CD14-positive monocyte (primary cell): Measurements from ENCODE around the gene MEF2D. TPM values are rescaled to one million over a fixed set of nuclear protein-coding genes. Genes with fewer than 3 reads are reported as not detected.

ENCODE experiments used
- DNase-seq, 3 donors: peaks; one replicate each; pipeline ENCODE4 v3.0.0-alpha.2; 2011 to 2022
- H2AFZ ChIP-seq: 2 replicates; pipeline ENCODE4 v1.6.0; 2012; ENCODE audit warnings: mild to moderate bottlenecking, low read depth, low read length, inconsistent platforms; ENCODE audit not compliant: insufficient read depth, poor library complexity, severe bottlenecking
- H3K27ac ChIP-seq, 2 donors: 1 replicate in 1 of 2; 2 replicates in 1 of 2; pipeline ENCODE4 v1.5.1; 2012 to 2013; ENCODE audit warnings: low read length in 2 of 2, control low read depth in 1 of 2, inconsistent platforms in 1 of 2, low read depth in 1 of 2, mild to moderate bottlenecking in 1 of 2
- H3K27me3 ChIP-seq, 2 donors: one replicate each; pipeline versions ENCODE4 v1.6.0 to v1.6.1; 2011 to 2013; ENCODE audit warnings: low read length in 2 of 2; ENCODE audit not compliant: control insufficient read depth in 2 of 2, insufficient read depth in 2 of 2
- H3K36me3 ChIP-seq, 2 donors: replicated peaks in 1 of 2; 1 replicate in 1 of 2; 2 replicates in 1 of 2; pipeline versions ENCODE4 v1.5.1 to v1.6.1; 2012 to 2013; ENCODE audit warnings: low read length in 2 of 2, control low read depth in 1 of 2, inconsistent platforms in 1 of 2, mild to moderate bottlenecking in 1 of 2; ENCODE audit not compliant: insufficient read depth in 2 of 2, control insufficient read depth in 1 of 2
- H3K4me1 ChIP-seq, 2 donors: 1 replicate in 1 of 2; 2 replicates in 1 of 2; pipeline versions ENCODE4 v1.5.1 to v1.6.1; 2012 to 2013; ENCODE audit warnings: low read length in 2 of 2, control low read depth in 1 of 2, inconsistent platforms in 1 of 2, mild to moderate bottlenecking in 1 of 2, moderate library complexity in 1 of 2; ENCODE audit not compliant: insufficient read depth in 2 of 2, control insufficient read depth in 1 of 2
- H3K4me2 ChIP-seq: replicated peaks from 2 replicates; pipeline ENCODE3; 2012; ENCODE audit warnings: low read length, moderate library complexity, mild to moderate bottlenecking; ENCODE audit not compliant: poor library complexity, severe bottlenecking; ENCODE audit errors: extremely low read depth
- H3K4me3 ChIP-seq, 3 experiments: fragments of 200-600 bp in 1 of 3; sonication (generic) in 1 of 3; replicated peaks in 1 of 3; 1 replicate in 2 of 3; 2 replicates in 1 of 3; pipeline ENCODE4 v1.5.1; 2011 to 2013; ENCODE audit warnings: low read length in 3 of 3, mild to moderate bottlenecking in 3 of 3, control low read depth in 2 of 3, low read depth in 2 of 3, inconsistent platforms in 1 of 3, moderate library complexity in 1 of 3
- H3K79me2 ChIP-seq: 2 replicates; pipeline ENCODE4 v1.6.0; 2012; ENCODE audit warnings: mild to moderate bottlenecking, control low read depth, inconsistent platforms, low read length, moderate library complexity; ENCODE audit not compliant: insufficient read depth
- H3K9ac ChIP-seq: 2 replicates; pipeline ENCODE4 v1.6.0; 2017; ENCODE audit warnings: low read length, mild to moderate bottlenecking; ENCODE audit not compliant: insufficient read depth, poor library complexity, severe bottlenecking
- H3K9me3 ChIP-seq, 2 donors: replicated peaks in 1 of 2; 1 replicate in 1 of 2; 2 replicates in 1 of 2; pipeline versions ENCODE4 v1.5.1 to v1.6.1; 2012 to 2013; ENCODE audit warnings: low read length in 2 of 2, control low read depth in 1 of 2; ENCODE audit not compliant: control insufficient read depth in 1 of 2, insufficient read depth in 1 of 2
- H4K20me1 ChIP-seq: 2 replicates; pipeline ENCODE4 v1.6.0; 2012; ENCODE audit warnings: mild to moderate bottlenecking, low read length, control low read depth, moderate library complexity; ENCODE audit not compliant: insufficient read depth
- H3K27ac Mint-ChIP-seq, 7 donors: one replicate each; pipeline ENCODE4 v1.8.0; 2020; ENCODE audit warnings: mild to moderate bottlenecking in 7 of 7, mixed read lengths in 7 of 7, moderate library complexity in 6 of 7, inconsistent platforms in 2 of 7
- H3K27me3 Mint-ChIP-seq, 3 donors: one replicate each; pipeline ENCODE4 v1.8.0; 2021 to 2022; ENCODE audit warnings: low read depth in 3 of 3, mild to moderate bottlenecking in 3 of 3, mixed read lengths in 3 of 3, moderate library complexity in 3 of 3, inconsistent platforms in 1 of 3
- H3K36me3 Mint-ChIP-seq, 2 donors: one replicate each; pipeline ENCODE4 v1.8.0; 2020; ENCODE audit warnings: mixed read lengths in 2 of 2, inconsistent platforms in 1 of 2, mild to moderate bottlenecking in 1 of 2
- H3K4me1 Mint-ChIP-seq: one replicate; pipeline ENCODE4 v1.8.0; 2020; ENCODE audit warnings: mild to moderate bottlenecking, mixed read lengths
- H3K4me3 Mint-ChIP-seq, 2 donors: one replicate each; pipeline ENCODE4 v1.8.0; 2020; ENCODE audit warnings: mild to moderate bottlenecking in 2 of 2, mixed read lengths in 2 of 2, moderate library complexity in 1 of 2
- H3K9me3 Mint-ChIP-seq, 7 donors: one replicate each; pipeline ENCODE4 v1.8.0; 2020 to 2022; ENCODE audit warnings: mixed read lengths in 7 of 7, mild to moderate bottlenecking in 6 of 7, moderate library complexity in 6 of 7, inconsistent platforms in 2 of 7
- WGBS: methylation state at CpG from one replicate; pipeline ENCODE4 v1.1.5; 2013; ENCODE audit warnings: missing lambda C conversion rate; ENCODE audit not compliant: insufficient coverage; 5-methylcytosine and 5-hydroxymethylcytosine counted together
- intact Hi-C, 2 donors: fragments of 100-400 bp; cut with micrococcal nuclease; formaldehyde crosslinking; loops; one replicate each; pipeline versions ENCODE4 v1.15.0 to v1.15.1; 2023
- polyA plus RNA-seq, 3 donors: library from polyadenylated mRNA; depleted of rRNA in 1 of 3; unstranded in 2 of 3; stranded (reverse) in 1 of 3; fragments of 300-500 nt in 2 of 3; fragments of >200 nt in 1 of 3; fragmentation: Illumina TruSeq in 2 of 3; gene quantifications; 1 replicate in 2 of 3; 2 replicates in 1 of 3; pipeline ENCODE4 v1.2.3, GENCODE V29; 2012 to 2021
- TF ChIP-seq, protein P1 (sequence below): fragments of 200-600 bp; IDR thresholded peaks from one replicate; pipeline ENCODE4 v1.8.0; 2022; ENCODE audit warnings: antibody characterized with exemption, mild to moderate bottlenecking

The MEF2D gene
- polyA plus RNA-seq, 3 donors, result 4.5 to 66.4 (median 8.0) TPM

DNA sequence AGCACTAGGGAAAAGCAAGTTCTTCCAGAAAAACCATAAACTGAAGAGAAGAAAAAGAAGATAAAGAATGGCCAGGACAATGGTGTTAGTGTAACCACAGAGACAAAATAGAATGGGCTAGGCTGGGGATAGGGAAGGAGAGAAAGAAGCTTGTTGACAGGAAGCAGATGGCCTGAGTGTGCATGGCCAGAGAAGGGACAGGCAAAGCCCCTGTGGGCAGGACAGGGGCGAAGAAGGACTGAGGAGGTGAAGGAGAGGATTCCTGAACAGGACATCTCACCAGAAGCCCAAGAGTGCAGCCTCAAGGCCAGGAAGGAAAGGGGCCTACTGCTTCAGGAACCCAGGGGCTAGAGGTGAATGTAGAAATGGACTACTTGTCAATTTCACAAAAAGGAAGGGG is 42.5 kb upstream of the MEF2D start:
- H3K27me3 Mint-ChIP-seq, result peaks cover 0 to 4% (median 0%) of the 10 kb centered on the region in 3 donors
- no peak for DNase-seq
- WGBS, result 0% methylated on average over 1 of the region's 1 CpG
- H3K4me1 Mint-ChIP-seq, result peaks cover 17% of the 10 kb centered on the region
- TF ChIP-seq, protein P1, sequence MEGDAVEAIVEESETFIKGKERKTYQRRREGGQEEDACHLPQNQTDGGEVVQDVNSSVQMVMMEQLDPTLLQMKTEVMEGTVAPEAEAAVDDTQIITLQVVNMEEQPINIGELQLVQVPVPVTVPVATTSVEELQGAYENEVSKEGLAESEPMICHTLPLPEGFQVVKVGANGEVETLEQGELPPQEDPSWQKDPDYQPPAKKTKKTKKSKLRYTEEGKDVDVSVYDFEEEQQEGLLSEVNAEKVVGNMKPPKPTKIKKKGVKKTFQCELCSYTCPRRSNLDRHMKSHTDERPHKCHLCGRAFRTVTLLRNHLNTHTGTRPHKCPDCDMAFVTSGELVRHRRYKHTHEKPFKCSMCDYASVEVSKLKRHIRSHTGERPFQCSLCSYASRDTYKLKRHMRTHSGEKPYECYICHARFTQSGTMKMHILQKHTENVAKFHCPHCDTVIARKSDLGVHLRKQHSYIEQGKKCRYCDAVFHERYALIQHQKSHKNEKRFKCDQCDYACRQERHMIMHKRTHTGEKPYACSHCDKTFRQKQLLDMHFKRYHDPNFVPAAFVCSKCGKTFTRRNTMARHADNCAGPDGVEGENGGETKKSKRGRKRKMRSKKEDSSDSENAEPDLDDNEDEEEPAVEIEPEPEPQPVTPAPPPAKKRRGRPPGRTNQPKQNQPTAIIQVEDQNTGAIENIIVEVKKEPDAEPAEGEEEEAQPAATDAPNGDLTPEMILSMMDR, result no peak
- Histone ChIP-seq H3K4me2 (no peak overlapping the region), H3K36me3 (peaks cover 35 to 88% of the 10 kb centered on the region in 2 donors), H3K9me3 (no peaks in the 10 kb centered on the region), H3K27ac (no peak overlapping the region), H4K20me1 (no peaks in the 10 kb centered on the region), H3K4me1 (no peaks in the 10 kb centered on the region), H3K27me3 (no peaks in the 10 kb centered on the region), H3K4me3 (no peak overlapping the region), H3K79me2 (no peaks in the 10 kb centered on the region), H3K9ac (no peak overlapping the region), H2AFZ (no peak overlapping the region)
- intact Hi-C loops, result loop anchor here in 1 of 2 donors (5.0 kb wide), 1 partner anchor 39 kb away; no protein-coding TSS in a partner anchor
- peaks cover 74 to 82% of the 10 kb centered on the region in 2 donors for H3K36me3 Mint-ChIP-seq
- no peak overlapping the region for H3K4me3 Mint-ChIP-seq
- H3K9me3 Mint-ChIP-seq, result no peaks in the 10 kb centered on the region
- peak overlapping the region in 2 of 7 donors; percentile 30 to 71 for H3K27ac Mint-ChIP-seq

DNA sequence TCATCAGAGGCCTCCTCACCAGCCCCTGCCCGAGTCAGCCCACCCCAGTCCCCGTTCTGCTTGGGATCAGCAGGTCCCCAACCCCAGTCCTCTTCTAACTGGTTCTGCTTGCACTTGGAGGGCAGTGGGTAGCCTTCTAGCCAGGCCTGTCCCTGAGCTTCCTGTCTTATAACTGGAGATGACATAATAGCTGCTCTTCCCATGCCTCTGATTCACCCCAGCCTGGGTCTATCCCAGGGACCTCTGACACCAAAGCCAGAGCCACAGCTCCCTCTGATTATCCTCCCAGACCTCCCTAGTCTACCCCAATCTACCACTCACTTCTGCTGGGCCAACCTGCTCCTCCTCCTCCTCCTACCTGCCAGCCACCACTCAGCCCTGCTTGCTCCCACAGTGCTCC is 40.4 kb upstream of the MEF2D start:
- no peaks in the 10 kb centered on the region for H3K4me1 ChIP-seq
- H3K4me2 ChIP-seq, result no peak overlapping the region
- no peaks in the 10 kb centered on the region for H3K27me3 ChIP-seq
- no peaks in the 10 kb centered on the region for H3K9me3 ChIP-seq
- peak overlapping the region in 1 of 2 donors; percentile 15 for H3K27ac ChIP-seq
- DNase-seq, result peak in 2 of 3 donors; percentile 20 to 51
- TF ChIP-seq, protein P1, result no peak
- no peaks in the 10 kb centered on the region for H4K20me1 ChIP-seq
- H3K36me3 Mint-ChIP-seq, result peaks cover 70 to 77% of the 10 kb centered on the region in 2 donors
- H3K27ac Mint-ChIP-seq, result peak overlapping the region in 3 of 7 donors; percentile 25 to 41 (median 38)
- no peaks in the 10 kb centered on the region for H3K9me3 Mint-ChIP-seq
- 100% methylated on average over 2 of the region's 2 CpGs for WGBS
- intact Hi-C loops, result loop anchor here in 1 of 2 donors (5.0 kb wide), 1 partner anchor 41 kb away; no protein-coding TSS in a partner anchor
- no peak overlapping the region for H2AFZ ChIP-seq
- H3K4me1 Mint-ChIP-seq, result peaks cover 17% of the 10 kb centered on the region
- H3K36me3 ChIP-seq, result peaks cover 32 to 85% of the 10 kb centered on the region in 2 donors
- H3K79me2 ChIP-seq, result no peaks in the 10 kb centered on the region
- H3K27me3 Mint-ChIP-seq, result peaks cover 0 to 4% (median 0%) of the 10 kb centered on the region in 3 donors
- H3K9ac ChIP-seq, result no peak overlapping the region
- H3K4me3 Mint-ChIP-seq, result no peak overlapping the region
- H3K4me3 ChIP-seq, result no peak overlapping the region
